Measurements from ENCODE around the gene TEX12.

Gene TEX12

DNA sequence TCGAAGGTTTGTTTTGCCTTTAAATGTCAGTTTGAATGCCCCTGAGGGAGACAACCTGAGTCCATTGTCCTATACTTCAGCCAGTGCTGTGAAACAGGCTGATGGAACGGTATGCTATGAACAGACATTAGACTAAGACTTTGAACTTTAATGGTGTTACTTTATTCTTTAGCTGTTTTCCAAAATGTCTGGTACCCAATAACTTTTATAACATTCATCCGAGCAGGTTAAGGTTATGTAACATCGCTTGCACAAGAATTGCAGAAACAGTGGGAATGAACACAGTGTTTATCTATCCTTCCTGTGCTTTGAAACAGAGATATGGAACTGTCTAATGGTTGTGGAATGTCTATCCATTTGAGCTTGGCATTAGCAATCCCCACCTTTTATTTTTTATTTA, 46.6 kb downstream of the TEX12 start:
- no peak for DNase-seq

DNA sequence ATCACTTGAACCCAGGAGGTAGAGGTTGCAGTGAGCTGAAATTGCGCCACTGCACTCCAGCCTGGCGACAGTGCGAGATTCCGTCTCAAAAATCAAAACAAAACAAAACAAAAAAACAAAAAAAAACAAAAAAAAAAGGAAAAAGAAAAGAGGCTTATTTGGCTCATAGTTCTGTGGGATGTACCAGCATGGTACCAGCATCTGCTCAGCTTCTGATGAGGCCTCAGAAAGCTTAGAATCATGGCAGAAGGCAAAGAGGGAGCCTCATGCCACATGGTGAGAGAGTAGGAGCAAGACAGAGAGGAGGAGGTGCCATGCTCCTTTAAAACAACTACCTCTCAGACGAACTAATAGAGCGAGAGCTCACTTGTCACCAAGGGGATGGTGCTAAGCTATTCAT, 48.4 kb downstream of the TEX12 start:
- no peak for DNase-seq

DNA sequence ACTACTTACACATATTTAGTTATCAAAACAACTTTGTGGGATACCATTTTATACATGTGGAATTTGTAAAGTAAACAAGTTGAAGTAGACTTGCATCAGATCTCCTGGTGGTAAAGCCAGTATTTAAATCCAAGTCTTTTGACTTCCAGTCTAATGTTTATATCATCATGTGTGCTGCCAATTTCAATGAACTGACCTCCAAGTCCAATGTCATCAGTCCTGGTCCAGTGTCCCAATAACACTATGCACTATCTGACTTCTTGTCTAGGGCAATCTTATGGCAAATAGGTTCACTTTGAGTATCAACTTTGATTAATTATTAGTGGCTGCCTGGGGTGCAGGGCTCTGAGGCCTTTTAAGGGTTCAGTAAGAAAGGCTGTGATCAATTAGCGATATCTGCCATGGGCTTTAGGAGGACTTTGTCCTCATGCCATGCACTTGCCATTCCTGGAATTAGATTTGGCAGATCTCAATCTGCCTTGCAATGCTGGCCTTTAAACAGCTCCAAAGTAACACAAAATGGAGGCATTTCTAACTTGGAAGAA, 49.5 kb downstream of the TEX12 start:
- no peak for DNase-seq

DNA sequence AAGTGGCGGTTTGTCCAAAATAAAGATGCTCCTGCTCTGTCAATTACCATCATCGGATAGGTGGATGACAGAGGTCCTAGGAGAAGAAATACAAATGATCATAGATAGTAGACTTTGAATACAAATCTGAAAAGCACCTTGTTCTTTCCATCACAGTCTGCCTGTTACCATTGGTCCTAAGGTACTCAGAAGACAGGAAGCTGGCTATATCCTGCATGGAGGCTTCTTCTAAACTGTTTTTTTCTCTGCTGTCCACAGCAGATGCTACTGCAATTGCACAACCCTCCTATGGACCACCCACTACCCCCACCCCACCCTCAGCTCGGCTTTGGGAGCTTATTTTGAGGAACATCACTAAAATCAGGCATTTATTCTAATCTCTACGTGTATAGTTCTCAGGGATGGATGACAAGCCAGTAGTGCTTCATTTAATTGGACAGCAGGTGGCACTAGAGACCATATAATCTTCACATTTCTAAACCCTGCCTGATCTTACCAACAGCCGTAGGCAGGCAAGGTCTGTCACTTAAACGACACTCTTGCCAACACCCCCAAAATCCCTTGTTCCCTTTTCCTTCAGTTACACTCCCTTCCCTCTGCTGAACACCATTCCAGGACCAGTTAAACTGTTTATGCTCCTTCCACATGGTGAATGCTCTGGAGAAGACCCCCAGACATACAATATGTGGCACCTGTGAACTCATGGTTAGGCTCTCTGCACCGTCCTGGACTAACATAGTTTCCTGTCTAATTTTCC, 52.5 kb downstream of the TEX12 start:
- DNase-seq, result peak; percentile 3

DNA sequence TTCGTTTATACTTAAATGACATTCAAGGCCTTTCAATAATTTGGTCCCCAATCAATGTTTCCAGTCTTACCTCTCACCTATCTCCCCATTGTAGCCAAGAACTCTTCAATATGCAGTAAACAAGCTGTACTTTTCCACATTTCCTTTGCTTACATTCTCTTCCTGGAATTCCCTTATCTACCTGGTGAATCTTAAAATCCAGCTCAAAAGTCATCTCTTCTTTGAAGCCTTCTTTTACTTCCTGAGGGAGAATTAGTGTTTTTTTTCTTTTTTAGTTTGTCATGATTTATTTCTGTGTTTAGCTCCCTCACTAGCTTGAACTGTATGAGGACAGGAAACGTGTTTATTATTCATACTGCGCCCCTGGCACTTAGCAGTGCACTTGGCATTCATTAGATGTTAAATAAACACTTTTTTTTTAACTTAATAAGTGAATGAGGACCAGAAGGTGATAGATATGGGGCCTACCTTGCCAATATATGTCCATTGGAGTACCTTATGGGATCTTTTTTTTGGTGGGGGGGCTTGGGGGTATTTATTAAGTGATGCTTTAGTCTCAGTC, 54.2 kb downstream of the TEX12 start:
- DNase-seq, result no peak

Data from NCI-H524 treated with DMSO at 0.1 percent for 48 hours (cell line).